22Rv1 (cell line): ENCODE data around the gene PRSS38.

Source experiments
- ZFX ChIP-seq: fragments of 450-650 bp; IDR thresholded peaks from 2 replicates; pipeline ENCODE4 v1.6.1; 2017; ENCODE audit warnings: antibody characterized with exemption, borderline replicate concordance
- TF ChIP-seq, protein P1 (sequence below): fragments of 450-650 bp; IDR thresholded peaks from 2 replicates; pipeline ENCODE4 v1.5.1; 2017; ENCODE audit warnings: mild to moderate bottlenecking

DNA sequence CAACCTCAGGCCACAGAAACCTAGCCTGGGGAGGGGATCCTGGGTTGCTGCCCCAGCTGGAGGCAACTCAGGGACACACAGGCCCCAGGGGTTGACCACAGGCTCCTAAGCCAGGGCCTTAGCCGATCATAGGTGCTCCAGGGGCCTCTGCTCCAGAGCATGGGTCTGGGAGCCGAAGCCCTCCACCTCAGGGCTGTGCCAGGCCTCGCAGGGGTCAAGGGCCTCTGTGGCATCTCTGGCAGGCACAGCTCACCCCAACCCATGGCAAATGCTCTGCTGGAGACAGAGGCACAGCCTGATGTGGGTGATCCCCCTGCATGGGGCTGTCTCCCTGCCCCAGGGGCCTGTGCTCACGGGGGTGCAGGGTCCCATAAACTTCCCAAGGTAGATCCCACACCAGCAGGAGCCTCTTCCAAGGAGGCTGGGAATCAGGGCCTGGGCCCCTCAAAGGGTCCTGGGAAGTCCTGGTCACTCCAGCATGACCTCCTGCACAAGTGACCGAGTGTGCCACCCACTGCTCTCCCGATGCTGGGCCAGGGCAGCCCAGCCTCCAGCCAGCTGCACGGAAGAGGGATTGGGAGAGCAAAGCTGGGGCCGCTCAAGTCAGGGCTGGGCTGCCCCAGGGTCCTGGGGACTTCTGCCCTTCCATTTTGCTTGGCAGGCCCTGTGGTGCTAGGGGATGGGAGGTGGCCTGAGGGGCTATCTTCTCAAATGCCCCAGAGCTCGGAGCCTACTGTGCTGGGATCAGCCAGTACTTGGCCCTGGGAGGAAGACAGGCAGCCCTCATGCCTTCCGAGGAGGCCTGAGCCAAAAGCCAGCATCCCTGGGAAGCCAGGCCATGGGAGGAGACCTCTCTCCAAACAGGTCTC is 22.2 kb upstream of the PRSS38 start:
- TF ChIP-seq, protein P1, sequence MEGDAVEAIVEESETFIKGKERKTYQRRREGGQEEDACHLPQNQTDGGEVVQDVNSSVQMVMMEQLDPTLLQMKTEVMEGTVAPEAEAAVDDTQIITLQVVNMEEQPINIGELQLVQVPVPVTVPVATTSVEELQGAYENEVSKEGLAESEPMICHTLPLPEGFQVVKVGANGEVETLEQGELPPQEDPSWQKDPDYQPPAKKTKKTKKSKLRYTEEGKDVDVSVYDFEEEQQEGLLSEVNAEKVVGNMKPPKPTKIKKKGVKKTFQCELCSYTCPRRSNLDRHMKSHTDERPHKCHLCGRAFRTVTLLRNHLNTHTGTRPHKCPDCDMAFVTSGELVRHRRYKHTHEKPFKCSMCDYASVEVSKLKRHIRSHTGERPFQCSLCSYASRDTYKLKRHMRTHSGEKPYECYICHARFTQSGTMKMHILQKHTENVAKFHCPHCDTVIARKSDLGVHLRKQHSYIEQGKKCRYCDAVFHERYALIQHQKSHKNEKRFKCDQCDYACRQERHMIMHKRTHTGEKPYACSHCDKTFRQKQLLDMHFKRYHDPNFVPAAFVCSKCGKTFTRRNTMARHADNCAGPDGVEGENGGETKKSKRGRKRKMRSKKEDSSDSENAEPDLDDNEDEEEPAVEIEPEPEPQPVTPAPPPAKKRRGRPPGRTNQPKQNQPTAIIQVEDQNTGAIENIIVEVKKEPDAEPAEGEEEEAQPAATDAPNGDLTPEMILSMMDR: no peak
- no peak for TF ChIP-seq ZFX
